Spleen (tissue), 7 donors: Measurements from ENCODE around the gene CPOX.

Experiments used
- CTCF ChIP-seq, 11 experiments: fragments of 200-600 bp in 7 of 11; fragments of 450-650 bp in 4 of 11; sonication (generic) in 4 of 11; IDR thresholded peaks in 8 of 11; conservative IDR thresholded peaks in 3 of 11; 1 replicate in 7 of 11; 2 replicates in 4 of 11; pipeline versions ENCODE4 v1.4.0 to v1.8.0; 2016 to 2021; ENCODE audit warnings: antibody characterized with exemption in 11 of 11, inconsistent platforms in 4 of 11, mild to moderate bottlenecking in 1 of 11
- POLR2A ChIP-seq, 3 donors: fragments of 450-650 bp; IDR thresholded peaks; one replicate each; pipeline ENCODE4 v1.5.1; 2017; ENCODE audit warnings: antibody characterized with exemption in 3 of 3, mild to moderate bottlenecking in 1 of 3
- donor health status: DM: no; HTN: no; CAD: no; lungs with moderate emphysema.
- donor health status: DM: no; HTN: no; CAD: no.
- donor health status: DM: no; HTN: no; CAD: no.

DNA sequence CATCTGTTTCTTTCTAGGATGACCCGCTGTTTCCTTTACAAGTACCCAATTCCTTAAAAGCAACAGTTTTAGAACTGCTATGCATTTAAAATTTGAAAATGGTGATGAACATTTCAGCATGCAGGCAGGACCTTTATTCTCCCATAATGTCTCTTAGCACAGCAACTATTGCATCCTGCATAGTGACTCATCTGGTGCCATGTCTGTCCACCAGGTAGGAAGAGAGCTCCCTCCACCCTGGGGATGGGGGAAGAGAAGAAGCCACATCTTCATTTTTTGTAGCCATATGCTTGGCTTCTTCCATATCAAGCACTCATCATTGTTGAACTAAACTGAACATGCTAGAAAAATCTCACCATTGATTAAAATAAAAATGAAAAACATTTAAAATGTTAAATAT lies 51.7 kb downstream of the CPOX start:
- TF ChIP-seq CTCF (IDR thresholded peaks at IDR 0.05 in 8 of 11, conservative IDR thresholded peaks at IDR 0.05 in 3 of 11) (no peak), POLR2A (IDR thresholded peaks at IDR 0.05) (no peak)
